HCT116 (cell line): ENCODE data around the gene ADRB1. TPM values are rescaled to one million over a fixed set of nuclear protein-coding genes. Genes with fewer than 3 reads are reported as not detected.

Experiments used
- ATAC-seq: fragments of 200-7000 bp; cut with Tn5 transposase; 2 replicates; pipeline ENCODE4 v1.9.1; 2020; ENCODE audit warnings: mild to moderate bottlenecking, moderate library complexity
- BruUV-seq: library from RNA; stranded (reverse); fragments of 400-500 nt; replicated peaks from 2 replicates; lab custom pipeline; 2021; lab: Mats Ljungman, UMichigan
- CTCF ChIA-PET: fragments of 300-600 bp; sonication (Branson Sonifier 250); formaldehyde crosslinking; loops from one replicate; lab custom pipeline; 2021; ENCODE audit warnings: antibody characterized with exemption; lab: Charles Lee
- POLR2A ChIA-PET: fragments of 300-600, 350-600 bp; sonication (Branson Sonifier 250); formaldehyde crosslinking; loops from one replicate; lab custom pipeline; 2021; ENCODE audit warnings: antibody characterized with exemption; lab: Charles Lee
- RAD21 ChIA-PET, 2 experiments: fragments of 300-600 bp; sonication (Branson Sonifier 250); formaldehyde crosslinking; loops; one replicate each; lab custom pipeline; 2023; ENCODE audit warnings: low total read pairs in 2 of 2; ENCODE audit not compliant: uncharacterized antibody in 2 of 2, unreplicated experiment in 2 of 2, low non-redundant PET in 1 of 2; lab: Charles Lee
- DNase-seq: peaks from one replicate; pipeline ENCODE4 v3.0.0-alpha.2; 2010; ENCODE audit warnings: low read depth, low spot score
- H2AFZ ChIP-seq: fragments of 200-600 bp; shearing (Covaris generic), sonication (generic); 2 replicates; pipeline ENCODE4 v1.6.1; 2017; ENCODE audit warnings: low read depth, mixed run types, mixed read lengths, antibody characterized with exemption, low read length; ENCODE audit not compliant: poor library complexity, severe bottlenecking
- H3K27ac ChIP-seq: 2 replicates; pipeline ENCODE4 v1.5.1; 2012; ENCODE audit warnings: low read depth, low read length
- H3K27me3 ChIP-seq: fragments of 200-600 bp; sonication (generic); 2 replicates; pipeline ENCODE4 v1.6.1; 2016; ENCODE audit warnings: mixed run types, low read length, mixed read lengths; ENCODE audit not compliant: insufficient read depth
- H3K36me3 ChIP-seq, 2 experiments: fragments of 200-500 bp in 1 of 2; fragments of 200-600 bp in 1 of 2; sonication (Bioruptor generic) in 1 of 2; sonication (generic) in 1 of 2; 2 replicates each; pipeline versions ENCODE4 v1.5.1 to v1.6.1; 2014 to 2016; ENCODE audit warnings: low read length in 2 of 2, inconsistent platforms in 1 of 2, mixed read lengths in 1 of 2, mixed run types in 1 of 2; ENCODE audit not compliant: insufficient read depth in 2 of 2, control insufficient read depth in 1 of 2
- H3K4me1 ChIP-seq, 2 experiments: fragments of 200-600 bp in 1 of 2; sonication (generic) in 1 of 2; 2 replicates each; pipeline versions ENCODE4 v1.5.1 to v1.6.1; 2012 to 2017; ENCODE audit warnings: low read length in 2 of 2, inconsistent platforms in 1 of 2, mild to moderate bottlenecking in 1 of 2, mixed read lengths in 1 of 2, mixed run types in 1 of 2, moderate library complexity in 1 of 2; ENCODE audit not compliant: insufficient read depth in 2 of 2, control insufficient read depth in 1 of 2
- H3K4me2 ChIP-seq: fragments of 200-600 bp; sonication (generic); 2 replicates; pipeline ENCODE4 v1.6.1; 2017; ENCODE audit warnings: mixed run types, low read length, mixed read lengths
- H3K4me3 ChIP-seq, 2 experiments: fragments of 200-600 bp in 1 of 2; sonication (generic) in 1 of 2; replicated peaks in 1 of 2; 2 replicates each; pipeline ENCODE4 v1.5.1; 2011 to 2016; ENCODE audit warnings: low read length in 2 of 2, control low read depth in 1 of 2, low read depth in 1 of 2, mild to moderate bottlenecking in 1 of 2, mixed read lengths in 1 of 2, mixed run types in 1 of 2
- H3K79me2 ChIP-seq: fragments of 200-600 bp; sonication (generic); 2 replicates; pipeline ENCODE4 v1.6.1; 2017; ENCODE audit warnings: mild to moderate bottlenecking, mixed run types, low read length, moderate library complexity, mixed read lengths; ENCODE audit not compliant: insufficient read depth
- H3K9ac ChIP-seq: fragments of 200-600 bp; sonication (generic); 2 replicates; pipeline ENCODE4 v1.6.1; 2016; ENCODE audit warnings: low read length, mixed read lengths
- H3K9me2 ChIP-seq: fragments of 200-600 bp; sonication (generic), shearing (Covaris generic); 2 replicates; pipeline ENCODE4 v1.6.1; 2017; ENCODE audit warnings: mixed run types, mild to moderate bottlenecking, moderate library complexity; ENCODE audit not compliant: insufficient read depth
- H3K9me3 ChIP-seq, 2 experiments: fragments of 200-500 bp in 1 of 2; fragments of 200-600 bp in 1 of 2; sonication (Bioruptor generic) in 1 of 2; sonication (generic) in 1 of 2; 2 replicates each; pipeline ENCODE4 v1.6.1; 2014 to 2017; ENCODE audit warnings: low read length in 2 of 2, mixed read lengths in 2 of 2, inconsistent platforms in 1 of 2, low read depth in 1 of 2, mild to moderate bottlenecking in 1 of 2, mixed run types in 1 of 2, moderate library complexity in 1 of 2; ENCODE audit not compliant: control insufficient read depth in 1 of 2, insufficient read depth in 1 of 2
- H4K20me1 ChIP-seq: fragments of 200-600 bp; sonication (generic), shearing (Covaris generic); 2 replicates; pipeline ENCODE4 v1.6.1; 2017; ENCODE audit warnings: mixed run types, mild to moderate bottlenecking, moderate library complexity; ENCODE audit not compliant: insufficient read depth
- CBX3 ChIP-seq: IDR thresholded peaks from 2 replicates; pipeline ENCODE4 v1.6.1; 2012; ENCODE audit warnings: low read depth
- CEBPB ChIP-seq: IDR thresholded peaks from 2 replicates; pipeline ENCODE4 v1.6.1; 2012; ENCODE audit warnings: low read depth
- CTCF ChIP-seq, 3 experiments: fragments of 200-600 bp in 1 of 3; sonication (generic) in 1 of 3; IDR thresholded peaks in 2 of 3; conservative IDR thresholded peaks in 1 of 3; 2 replicates each; pipeline ENCODE4 v1.5.1; 2012 to 2017; ENCODE audit warnings: low read depth in 2 of 3, low read length in 2 of 3, antibody characterized with exemption in 1 of 3, borderline replicate concordance in 1 of 3, control low read depth in 1 of 3, mild to moderate bottlenecking in 1 of 3, mixed read lengths in 1 of 3, mixed run types in 1 of 3, moderate library complexity in 1 of 3; ENCODE audit not compliant: insufficient read depth in 1 of 3
- EGR1 ChIP-seq: IDR thresholded peaks from 2 replicates; pipeline ENCODE4 v1.6.1; 2012; ENCODE audit warnings: low read depth
- ELF1 ChIP-seq: IDR thresholded peaks from 2 replicates; pipeline ENCODE4 v1.6.1; 2012; ENCODE audit warnings: low read depth, borderline replicate concordance
- EZH2phosphoT487 ChIP-seq: fragments of 200-600 bp; IDR thresholded peaks from 2 replicates; pipeline ENCODE4 v1.6.1; 2018; ENCODE audit warnings: antibody characterized with exemption, borderline replicate concordance
- JUND ChIP-seq: IDR thresholded peaks from 2 replicates; pipeline ENCODE4 v1.6.1; 2012
- POLR2A ChIP-seq: IDR thresholded peaks from 2 replicates; pipeline ENCODE4 v1.7.0; 2011; ENCODE audit warnings: borderline replicate concordance; ENCODE audit not compliant: insufficient read depth, insufficient read length; ENCODE audit errors: extremely low read depth
- RAD21 ChIP-seq: IDR thresholded peaks from 2 replicates; pipeline ENCODE4 v1.6.1; 2012; ENCODE audit warnings: low read depth, mild to moderate bottlenecking
- SP1 ChIP-seq: IDR thresholded peaks from 2 replicates; pipeline ENCODE4 v1.6.1; 2012; ENCODE audit warnings: low read depth
- SRF ChIP-seq: IDR thresholded peaks from 2 replicates; pipeline ENCODE4 v1.6.1; 2012; ENCODE audit warnings: low read depth
- TCF7L2 ChIP-seq: IDR thresholded peaks from 2 replicates; pipeline ENCODE4 v1.7.0; 2011; ENCODE audit warnings: borderline replicate concordance, inconsistent platforms; ENCODE audit not compliant: insufficient read depth, insufficient read length; ENCODE audit errors: extremely low read depth
- YY1 ChIP-seq: IDR thresholded peaks from 2 replicates; pipeline ENCODE4 v1.6.1; 2011; ENCODE audit warnings: low read length, low read depth, moderate library complexity, mild to moderate bottlenecking; ENCODE audit not compliant: insufficient replicate concordance; ENCODE audit errors: extremely low read depth
- ZBTB33 ChIP-seq: IDR thresholded peaks from 2 replicates; pipeline ENCODE4 v1.6.1; 2011; ENCODE audit warnings: mild to moderate bottlenecking, low read length, moderate library complexity; ENCODE audit not compliant: insufficient replicate concordance; ENCODE audit errors: extremely low read depth
- ZNF274 ChIP-seq: fragments of 200-500 bp; sonication (Bioruptor generic); IDR thresholded peaks from 2 replicates; pipeline ENCODE4 v1.6.1; 2014; ENCODE audit warnings: mild to moderate bottlenecking, low read depth, low read length, inconsistent platforms
- intact Hi-C: fragments of 100-400 bp; cut with micrococcal nuclease; formaldehyde crosslinking; loops from 2 replicates; pipeline ENCODE4 v1.10.0; 2022
- total RNA-seq: library from RNA; stranded (reverse); gene quantifications from one replicate; pipeline ENCODE4 v1.2.1, GENCODE V29; 2021; ENCODE audit not compliant: unreplicated experiment

ADRB1 gene
- total RNA-seq, 1 experiment from 2014 or later = 0.89 TPM

GRCh38 chr10:113999531-113999930, 44.1 kb upstream of the ADRB1 start:
- BruUV-seq = no TSS peak
- Histone ChIP-seq H3K9ac (no peak overlapping the region), H3K27ac (no peak overlapping the region), H3K9me3 (no peaks in the 10 kb centered on the region), H3K4me1 (no peaks in the 10 kb centered on the region)
- POLR2A ChIA-PET = no interaction called here
- TF ChIP-seq CEBPB (no peak), SRF (no peak), RAD21 (no peak), EZH2phosphoT487 (no peak), EGR1 (no peak), CTCF (IDR thresholded peaks at IDR 0.05 in 2 of 3, conservative IDR thresholded peaks at IDR 0.05 in 1 of 3; ENCODE audit: borderline replicate concordance in 1 of 3, insufficient read depth in 1 of 3, low read depth in 2 of 3, low read length in 2 of 3) (no peak), TCF7L2 (no peak), ZNF274 (no peak), POLR2A (no peak), JUND (no peak), CBX3 (no peak), YY1 (no peak), ELF1 (no peak), SP1 (no peak), ZBTB33 (no peak)
- TF ChIP-seq, all 23 proteins: peak for 0
- no peak overlapping the region for H3K4me2 ChIP-seq
- no peaks in the 10 kb centered on the region for H4K20me1 ChIP-seq
- H3K4me3 ChIP-seq = no peak overlapping the region
- ChIA-PET RAD21 (no interaction called here), CTCF (no interaction called here)
- no peaks in the 10 kb centered on the region for H3K79me2 ChIP-seq
- ATAC-seq (no peak), DNase-seq (no peak)
- no peaks in the 10 kb centered on the region for H3K36me3 ChIP-seq
- H3K27me3 ChIP-seq = no peaks in the 10 kb centered on the region
- no peak overlapping the region for H2AFZ ChIP-seq
- no peaks in the 10 kb centered on the region for H3K9me2 ChIP-seq
- intact Hi-C loops = no loop called here
